Activated CD4-positive, CD25-positive, alpha-beta regulatory T cell treated with anti-CD3 and anti-CD28 coated beads, Interleukin-2, amount 50 U/mL, for 16 hours (primary cell): Measurements from ENCODE around the gene SERINC3.
A peak's percentile ranks its signal among the peaks of the same experiment; 100 is the strongest.
"Not testable (repeated sequence)": the region's sequence is repeated elsewhere in the genome, so short reads cannot be mapped to it uniquely, and the experiment has no call there.

ENCODE experiments used
- DNase-seq: peaks from one replicate; pipeline ENCODE4 v3.0.0-alpha.2; 2020; ENCODE audit warnings: low read depth, low spot score

Gene SERINC3

GRCh38 chr20:44494266-44494665, 27.6 kb downstream of the SERINC3 start:
- DNase-seq: no peak

GRCh38 chr20:44491635-44492395, 30.1 kb downstream of the SERINC3 start:
- DNase-seq: no peak

- no peak for DNase-seq
These were observed 31.9 kb downstream of the SERINC3 start for GRCh38 chr20:44489931-44490330.

GRCh38 chr20:44489223-44489622, 32.6 kb downstream of the SERINC3 start:
- DNase-seq: no peak

GRCh38 chr20:44488551-44488950, 33.3 kb downstream of the SERINC3 start:
- DNase-seq: no peak

- DNase-seq: no peak
These were observed 36.1 kb downstream of the SERINC3 start for GRCh38 chr20:44485830-44486198.

GRCh38 chr20:44485078-44485829, 36.6 kb downstream of the SERINC3 start:
- DNase-seq: no peak

GRCh38 chr20:44483112-44483511, 38.8 kb downstream of the SERINC3 start:
- DNase-seq: no peak

- no peak for DNase-seq
These were observed 40.0 kb downstream of the SERINC3 start for GRCh38 chr20:44481719-44482416.

GRCh38 chr20:44480097-44480496, 41.8 kb downstream of the SERINC3 start:
- DNase-seq: no peak

- no peak for DNase-seq
These were observed 42.2 kb downstream of the SERINC3 start for GRCh38 chr20:44479643-44480042.

GRCh38 chr20:44478206-44478605, 43.7 kb downstream of the SERINC3 start:
- no peak for DNase-seq

GRCh38 chr20:44477151-44477550, 44.7 kb downstream of the SERINC3 start:
- DNase-seq: no peak

- peak; percentile 79 for DNase-seq
These were observed 45.9 kb downstream of the SERINC3 start, which contains the start of gene TTPAL for GRCh38 chr20:44475694-44476560. Gene TTPAL, plus strand, starts transcription at chr20:44475874. Its CDS starts 4,126 bp downstream, at chr20:44480000.

GRCh38 chr20:44475372-44475693, 46.5 kb downstream of the SERINC3 start:
- no peak for DNase-seq

- not testable (repeated sequence) for DNase-seq
These were observed 49.6 kb downstream of the SERINC3 start for GRCh38 chr20:44472283-44472682.

GRCh38 chr20:44471481-44471882, 50.4 kb downstream of the SERINC3 start:
- no peak for DNase-seq

- no peak for DNase-seq
These were observed 51.5 kb downstream of the SERINC3 start for GRCh38 chr20:44470327-44470726.

- no peak for DNase-seq
These were observed 53.7 kb downstream of the SERINC3 start for GRCh38 chr20:44468044-44468782.

GRCh38 chr20:44467289-44467883, 54.5 kb downstream of the SERINC3 start:
- no peak for DNase-seq
